ENCODE data around the gene EIF2B4.

The EIF2B4 gene

GRCh38 chr2:27316655-27317412 lies 53.3 kb downstream of the EIF2B4 start:
- H3K4me3 ChIP-seq (ENCODE audit: control insufficient read depth, low read depth, low read length) = no peak overlapping the region
- no peak for TF ChIP-seq CTCF (IDR thresholded peaks at IDR 0.05; ENCODE audit: control insufficient read depth, insufficient read depth, low read depth, low read length, missing control alignments)
- no peak for DNase-seq (ENCODE audit: low read depth)

- no peak for DNase-seq (ENCODE audit: low read depth)
- TF ChIP-seq CTCF (IDR thresholded peaks at IDR 0.05; ENCODE audit: control insufficient read depth, insufficient read depth, low read depth, low read length, missing control alignments) = no peak
- no peak overlapping the region for H3K4me3 ChIP-seq (ENCODE audit: control insufficient read depth, low read depth, low read length)
Observed at GRCh38 chr2:27315122-27315521, 55.0 kb downstream of the EIF2B4 start.

- no peak for TF ChIP-seq CTCF (IDR thresholded peaks at IDR 0.05; ENCODE audit: control insufficient read depth, insufficient read depth, low read depth, low read length, missing control alignments)
- H3K4me3 ChIP-seq (ENCODE audit: control insufficient read depth, low read depth, low read length) = no peak overlapping the region
- no peak for DNase-seq (ENCODE audit: low read depth)
Observed at GRCh38 chr2:27314709-27315108, 55.4 kb downstream of the EIF2B4 start.
